GM18951 (cell line): ENCODE measurements around the gene TSPAN7.

Source experiments
- POLR2A ChIP-seq: IDR thresholded peaks from 4 replicates; pipeline ENCODE4 v1.6.1; 2011; ENCODE audit warnings: mild to moderate bottlenecking; ENCODE audit not compliant: insufficient read length, insufficient read depth; ENCODE audit errors: extremely low read depth
- in situ Hi-C: fragments of 300-500 bp; cut with MboI; formaldehyde crosslinking; loops from one replicate; pipeline ENCODE4 v1.12.0; 2022; ENCODE audit warnings: low sequenced_read_pairs, mixed read lengths, inconsistent platforms; ENCODE audit not compliant: unreplicated experiment

Gene TSPAN7

DNA sequence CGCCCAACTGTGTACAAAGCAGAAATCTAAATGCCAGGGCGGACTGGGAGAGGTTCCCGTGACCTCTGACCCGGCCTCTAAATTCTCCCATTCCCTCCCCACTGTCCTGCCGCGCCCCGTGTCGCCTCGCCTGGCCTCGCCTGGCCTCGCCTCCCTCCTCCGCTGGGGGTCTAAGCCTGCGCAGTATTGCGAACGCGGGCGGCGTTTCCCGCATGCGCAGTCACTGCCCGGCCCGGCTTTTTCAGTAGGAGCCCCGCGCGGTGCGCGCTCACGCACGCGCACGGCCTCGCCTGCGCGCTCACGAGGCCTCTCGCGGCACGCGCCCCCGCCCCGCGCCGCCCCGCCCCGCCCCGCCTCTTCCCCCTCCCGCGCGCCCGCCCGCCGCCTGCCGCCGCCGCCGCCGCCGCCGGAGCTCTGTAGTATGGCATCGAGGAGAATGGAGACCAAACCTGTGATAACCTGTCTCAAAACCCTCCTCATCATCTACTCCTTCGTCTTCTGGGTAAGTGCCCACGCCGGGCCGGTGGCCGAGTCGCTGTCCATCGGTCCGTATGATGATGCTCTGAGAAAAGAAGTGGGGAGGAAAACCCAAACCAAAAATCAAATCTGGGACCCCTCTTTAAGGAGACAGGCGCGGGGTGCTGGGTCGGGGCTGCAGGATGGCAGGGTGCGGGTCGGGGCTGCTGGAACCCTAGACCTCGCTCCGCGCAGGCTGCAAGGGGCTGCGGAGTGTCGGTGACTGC is at the start of gene TSPAN7:
TSPAN7 (plus strand) TSS at position 417 of the 743 bp plus-strand sequence; CDS start at position 422, 5 bp downstream.
- in situ Hi-C loops, result no loop called here
- no peak for TF ChIP-seq POLR2A

GRCh38 chrX:38513112-38513742 is 48.1 kb upstream of the TSPAN7 start:
- in situ Hi-C loops, result no loop called here
- TF ChIP-seq POLR2A, result no peak

- in situ Hi-C loops, result no loop called here
- TF ChIP-seq POLR2A, result no peak
Observed at GRCh38 chrX:38514016-38514854, 47.1 kb upstream of the TSPAN7 start.

DNA sequence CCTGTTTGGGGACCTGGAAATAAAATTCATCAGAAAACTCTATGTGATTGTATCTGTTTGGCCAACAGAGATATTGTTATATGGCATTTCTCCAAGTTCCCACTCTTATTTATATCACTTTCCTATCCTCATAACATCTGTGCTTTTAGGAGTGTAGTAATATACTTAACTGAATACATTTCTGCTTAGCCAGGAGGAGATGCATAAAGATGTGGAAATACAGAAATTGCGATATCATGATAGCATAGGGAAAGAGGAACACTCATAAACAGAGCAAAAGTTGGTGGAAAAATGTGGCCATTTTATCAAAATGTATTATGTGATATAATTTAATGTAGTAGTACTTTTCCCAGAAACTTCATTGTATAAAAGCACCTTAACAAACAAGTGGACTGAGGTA is 46.1 kb upstream of the TSPAN7 start:
- in situ Hi-C loops, result no loop called here
- TF ChIP-seq POLR2A, result no peak

GRCh38 chrX:38516196-38516774 is 45.1 kb upstream of the TSPAN7 start:
- in situ Hi-C loops, result no loop called here
- no peak for TF ChIP-seq POLR2A

DNA sequence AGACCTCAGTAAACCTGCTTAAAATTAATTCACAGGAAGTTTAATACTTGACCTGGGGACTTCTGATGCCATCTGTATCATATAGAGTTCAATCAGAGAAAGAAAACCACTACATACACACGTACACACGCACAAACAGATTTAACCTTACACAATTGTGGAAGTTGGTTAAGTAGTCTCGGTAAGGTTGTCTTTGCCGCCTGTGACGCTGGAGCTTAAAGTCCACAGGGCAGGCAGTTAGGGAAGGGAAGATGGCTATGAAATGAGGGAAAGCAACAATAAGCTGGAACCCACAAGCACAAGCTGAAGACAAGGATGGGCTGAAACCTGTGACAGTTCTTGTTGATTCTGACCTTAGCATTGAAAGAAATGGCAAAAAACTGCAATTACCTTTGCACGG is 41.7 kb upstream of the TSPAN7 start:
- in situ Hi-C loops, result no loop called here

GRCh38 chrX:38538134-38538533 is 23.2 kb upstream of the TSPAN7 start:
- in situ Hi-C loops, result no loop called here
- TF ChIP-seq POLR2A, result no peak

More for the DNA sequence above, 41.7 kb upstream of the TSPAN7 start:
- no peak for TF ChIP-seq POLR2A

- in situ Hi-C loops, result no loop called here
- no peak for TF ChIP-seq POLR2A
Observed at GRCh38 chrX:38539748-38540147, 21.6 kb upstream of the TSPAN7 start.

- no peak for TF ChIP-seq POLR2A
- in situ Hi-C loops, result no loop called here
Observed at GRCh38 chrX:38548508-38548907, 12.8 kb upstream of the TSPAN7 start.

- TF ChIP-seq POLR2A, result no peak
Observed at GRCh38 chrX:38552721-38553120, 8.6 kb upstream of the TSPAN7 start.

GRCh38 chrX:38558686-38559085 is 2.7 kb upstream of the TSPAN7 start:
- in situ Hi-C loops, result no loop called here

More at GRCh38 chrX:38552721-38553120, 8.6 kb upstream of the TSPAN7 start:
- in situ Hi-C loops, result no loop called here

GRCh38 chrX:38560776-38561125 is 591 bp upstream of the TSPAN7 start:
- TF ChIP-seq POLR2A, result no peak

More at GRCh38 chrX:38558686-38559085, 2.7 kb upstream of the TSPAN7 start:
- TF ChIP-seq POLR2A, result no peak

More at GRCh38 chrX:38560776-38561125, 591 bp upstream of the TSPAN7 start:
- in situ Hi-C loops, result no loop called here
